Liver (tissue), 10 donors: ENCODE results near the gene PANK2. TPM values are rescaled to one million over a fixed set of nuclear protein-coding genes. Genes with fewer than 3 reads are reported as not detected.

Source experiments
- DNase-seq: peaks from one replicate; pipeline ENCODE4 v3.0.0-alpha.2; 2017; ENCODE audit warnings: low spot score
- H3K27ac ChIP-seq, 2 donors: one replicate each; pipeline ENCODE4 v1.7.0; 2013; ENCODE audit warnings: inconsistent platforms in 2 of 2, low read length in 2 of 2, control low read depth in 1 of 2, low read depth in 1 of 2, mild to moderate bottlenecking in 1 of 2
- H3K27me3 ChIP-seq, 4 donors: one replicate each; pipeline versions ENCODE4 v1.6.1 to v1.7.0; 2013; ENCODE audit warnings: low read length in 3 of 4, inconsistent platforms in 1 of 4, mild to moderate bottlenecking in 1 of 4, moderate library complexity in 1 of 4; ENCODE audit not compliant: control insufficient read depth in 4 of 4, insufficient read depth in 4 of 4
- H3K36me3 ChIP-seq, 4 donors: one replicate each; pipeline versions ENCODE4 v1.6.1 to v1.7.0; 2013; ENCODE audit warnings: low read length in 3 of 4, mild to moderate bottlenecking in 3 of 4, low read depth in 1 of 4, moderate library complexity in 1 of 4; ENCODE audit not compliant: control insufficient read depth in 4 of 4, insufficient read depth in 3 of 4
- H3K4me1 ChIP-seq, 4 donors: one replicate each; pipeline versions ENCODE4 v1.6.1 to v1.7.0; 2013; ENCODE audit warnings: low read length in 3 of 4, mild to moderate bottlenecking in 3 of 4, moderate library complexity in 1 of 4; ENCODE audit not compliant: control insufficient read depth in 4 of 4, insufficient read depth in 4 of 4
- H3K4me3 ChIP-seq, 3 donors: one replicate each; pipeline versions ENCODE4 v1.6.1 to v1.7.0; 2013; ENCODE audit warnings: low read length in 3 of 3, control low read depth in 1 of 3, low read depth in 1 of 3, mild to moderate bottlenecking in 1 of 3
- H3K9ac ChIP-seq, 2 donors: one replicate each; pipeline ENCODE4 v1.7.0; 2013; ENCODE audit warnings: low read length in 2 of 2, mild to moderate bottlenecking in 2 of 2, moderate library complexity in 2 of 2, control low read depth in 1 of 2, low read depth in 1 of 2
- H3K9me3 ChIP-seq, 4 donors: one replicate each; pipeline versions ENCODE4 v1.6.1 to v1.7.0; 2013; ENCODE audit warnings: low read length in 3 of 4; ENCODE audit not compliant: control insufficient read depth in 4 of 4
- EGR1 ChIP-seq, 2 donors: IDR thresholded peaks; 2 replicates each; pipeline ENCODE4 v1.6.1; 2016 to 2018; ENCODE audit warnings: antibody characterized with exemption in 2 of 2, low read depth in 2 of 2
- FOXA1 ChIP-seq: IDR thresholded peaks from 2 replicates; pipeline ENCODE4 v1.6.1; 2016; ENCODE audit warnings: antibody characterized with exemption
- WGBS: extraction: QIAGEN DNeasy Blood & Tissue Kit; methylation state at CpG from one replicate; pipeline ENCODE4 v1.1.7; 2013; 5-methylcytosine and 5-hydroxymethylcytosine counted together
- polyA plus RNA-seq, 2 donors: library from polyadenylated mRNA; stranded (reverse) in 1 of 2; unstranded in 1 of 2; fragments of 200-250 nt in 1 of 2; fragments of >200 nt in 1 of 2; fragmentation: Nextera tagmentation in 1 of 2; extraction: Ambion mirVana in 1 of 2; gene quantifications; one replicate each; pipeline versions ENCODE4 v1.2.1 to v1.2.3, GENCODE V29; 2013 to 2015
- small RNA-seq: library from RNA; depleted of rRNA; stranded (forward); fragments of <200 nt; gene quantifications from one replicate; pipeline ENCODE3, GENCODE V24; 2014
- total RNA-seq, 2 donors: library from RNA; depleted of rRNA; stranded (reverse); fragments of >200 nt; gene quantifications; one replicate each; pipeline ENCODE4 v1.2.3, GENCODE V29; 2014
- donor health status: healthy.
- donor health status: healthy.
- donor health status: healthy.
- donor health status: healthy.
- donor health status: healthy.

Gene PANK2
- total and polyA plus RNA-seq, 4 donors, result 10.6 to 27.7 (median 15.9) TPM

DNA sequence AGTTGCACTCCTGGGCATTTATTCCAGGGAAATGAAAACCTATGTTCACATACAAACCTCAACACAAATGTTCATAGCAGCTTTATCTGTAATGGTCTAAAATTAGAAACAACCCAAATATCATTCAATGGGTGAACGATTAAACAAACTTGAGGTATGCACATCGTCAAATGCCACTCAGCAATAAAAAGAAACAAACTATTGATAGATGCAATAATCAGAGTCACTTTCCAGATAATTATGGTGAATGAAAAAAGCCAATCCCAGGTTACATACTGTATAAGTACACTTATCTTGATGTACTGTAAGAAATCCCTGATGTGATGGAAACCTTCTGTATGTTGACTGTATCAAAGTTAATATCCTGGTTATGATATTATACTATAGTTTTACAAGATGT lies 87.3 kb downstream of the PANK2 start:
- H3K4me3 ChIP-seq, result no peak overlapping the region
- no peak overlapping the region for H3K27ac ChIP-seq
- WGBS, result 35% methylated on average over 2 of the region's 2 CpGs
- H3K36me3 ChIP-seq, result no peaks in the 10 kb centered on the region
- no peaks in the 10 kb centered on the region for H3K9me3 ChIP-seq
- H3K27me3 ChIP-seq, result no peaks in the 10 kb centered on the region
- TF ChIP-seq FOXA1 (no peak), EGR1 (IDR thresholded peaks at IDR 0.05; ENCODE audit: low read depth in 2 of 2) (no peak)
- H3K4me1 ChIP-seq, result peaks cover 0 to 14% (median 4%) of the 10 kb centered on the region in 4 donors
- DNase-seq, result no peak
- H3K9ac ChIP-seq, result no peak overlapping the region

Small RNA genes lying within 50 kb of the gene (small RNA-seq; reads per million reads assigned to genes)
- 6.1 reads per million, percentile 93 among the genes with 10 or more reads in this experiment for gene MIR103A2

Other genes starting within 250 kb of the PANK2 start
- not detected for gene GFRA4, start 226.0 kb upstream of the PANK2 start, total RNA-seq
- gene GFRA4, start 226.0 kb upstream of the PANK2 start, polyA plus RNA-seq, result not detected
- gene ADAM33, start 207.4 kb upstream of the PANK2 start, total RNA-seq, result 1 to 10 TPM in 1 of 2 donors, under 1 TPM in 1; 0.70 to 1.2 TPM
- gene ADAM33, start 207.4 kb upstream of the PANK2 start, polyA plus RNA-seq, result under 1 TPM; 0.11 to 0.51 TPM
- 1 to 10 TPM; 6.7 to 7.5 TPM for gene SIGLEC1, start 176.8 kb upstream of the PANK2 start, total RNA-seq
- 1 to 10 TPM; 2.3 to 7.8 TPM for gene SIGLEC1, start 176.8 kb upstream of the PANK2 start, polyA plus RNA-seq
- 1 to 10 TPM in 1 of 2 donors, under 1 TPM in 1; 0.98 to 1.8 TPM for gene HSPA12B, start 156.7 kb upstream of the PANK2 start, total RNA-seq
- under 1 TPM; 0.72 to 0.76 TPM for gene HSPA12B, start 156.7 kb upstream of the PANK2 start, polyA plus RNA-seq
- gene ADISSP, start 121.6 kb upstream of the PANK2 start, total RNA-seq, result 10 to 100 TPM in 1 of 2 donors, 1 to 10 TPM in 1; 3.8 to 27.3 TPM
- 10 to 100 TPM in 1 of 2 donors, 1 to 10 TPM in 1; 9.9 to 10.8 TPM for gene ADISSP, start 121.6 kb upstream of the PANK2 start, polyA plus RNA-seq
- gene SPEF1, start 107.9 kb upstream of the PANK2 start, total RNA-seq, result not detected
- gene SPEF1, start 107.9 kb upstream of the PANK2 start, polyA plus RNA-seq, result not detected
- 10 to 100 TPM; 20.3 to 30.5 TPM for gene CENPB, start 102.6 kb upstream of the PANK2 start, total RNA-seq
- 10 to 100 TPM in 1 of 2 donors, 1 to 10 TPM in 1; 4.5 to 32.4 TPM for gene CENPB, start 102.6 kb upstream of the PANK2 start, polyA plus RNA-seq
- gene CDC25B, start 93.1 kb upstream of the PANK2 start, total RNA-seq, result 10 to 100 TPM in 1 of 2 donors, 1 to 10 TPM in 1; 4.4 to 11.9 TPM
- gene CDC25B, start 93.1 kb upstream of the PANK2 start, polyA plus RNA-seq, result 10 to 100 TPM in 1 of 2 donors, 1 to 10 TPM in 1; 6.5 to 12.9 TPM
- 10 to 100 TPM in 1 of 2 donors, 1 to 10 TPM in 1; 9.2 to 14.5 TPM for gene AP5S1, start 68.8 kb upstream of the PANK2 start, total RNA-seq
- 10 to 100 TPM in 1 of 2 donors, 1 to 10 TPM in 1; 9.1 to 13.1 TPM for gene AP5S1, start 68.8 kb upstream of the PANK2 start, polyA plus RNA-seq
- gene MAVS, start 42.6 kb upstream of the PANK2 start, total RNA-seq, result 10 to 100 TPM; 17.2 to 20.9 TPM
- 1 to 10 TPM; 4.7 to 6.5 TPM for gene MAVS, start 42.6 kb upstream of the PANK2 start, polyA plus RNA-seq
- gene RNF24, start 126.2 kb downstream of the PANK2 start, total RNA-seq, result 1 to 10 TPM; 1.3 to 3.3 TPM
- 1 to 10 TPM in 1 of 2 donors, under 1 TPM in 1; 0.74 to 1.6 TPM for gene RNF24, start 126.2 kb downstream of the PANK2 start, polyA plus RNA-seq